Smooth muscle cell (in vitro differentiated cells): ENCODE measurements around the gene PRSS27. TPM values are rescaled to one million over a fixed set of nuclear protein-coding genes. Genes with fewer than 3 reads are reported as not detected.
"Not testable (repeated sequence)": the region's sequence is repeated elsewhere in the genome, so short reads cannot be mapped to it uniquely, and the experiment has no call there.

Source experiments
- DNase-seq: peaks from one replicate; lab custom pipeline; 2025; ENCODE audit not compliant: unreplicated experiment; lab: John Stamatoyannopoulos, UW
- H2AFZ ChIP-seq: fragments of 200-600 bp; sonication (generic); 2 replicates; pipeline ENCODE4 v1.6.0; 2016; ENCODE audit warnings: antibody characterized with exemption, low read depth, mild to moderate bottlenecking
- H3F3A ChIP-seq: fragments of 200-600 bp; sonication (generic); 2 replicates; pipeline ENCODE4 v1.6.0; 2017; ENCODE audit warnings: antibody characterized with exemption, low read depth
- H3K27ac ChIP-seq: fragments of 200-600 bp; sonication (generic); 2 replicates; pipeline ENCODE4 v1.5.1; 2016; ENCODE audit warnings: low read depth, mild to moderate bottlenecking
- H3K27me3 ChIP-seq: fragments of 200-600 bp; sonication (generic); 2 replicates; pipeline ENCODE4 v1.6.1; 2016; ENCODE audit warnings: low read depth, mild to moderate bottlenecking
- H3K36me3 ChIP-seq: fragments of 200-600 bp; sonication (generic); 2 replicates; pipeline ENCODE4 v1.5.1; 2016; ENCODE audit warnings: low read depth
- H3K4me1 ChIP-seq: fragments of 200-600 bp; sonication (generic); 2 replicates; pipeline ENCODE4 v1.5.1; 2016; ENCODE audit warnings: low read depth
- H3K4me2 ChIP-seq: fragments of 200-600 bp; sonication (generic); 2 replicates; pipeline ENCODE4 v1.6.0; 2016; ENCODE audit warnings: mild to moderate bottlenecking
- H3K4me3 ChIP-seq: fragments of 200-600 bp; sonication (generic); 2 replicates; pipeline ENCODE4 v1.5.1; 2016; ENCODE audit warnings: mild to moderate bottlenecking
- H3K79me2 ChIP-seq: fragments of 200-600 bp; sonication (generic); 2 replicates; pipeline ENCODE4 v1.6.0; 2016; ENCODE audit warnings: low read depth, mild to moderate bottlenecking
- H3K9ac ChIP-seq: fragments of 200-600 bp; sonication (generic); 2 replicates; pipeline ENCODE4 v1.6.0; 2016; ENCODE audit warnings: low read depth
- H3K9me3 ChIP-seq: fragments of 200-600 bp; sonication (generic); replicated peaks from 2 replicates; pipeline ENCODE4 v1.5.1; 2016; ENCODE audit warnings: low read depth
- H4K20me1 ChIP-seq: fragments of 200-600 bp; sonication (generic); 2 replicates; pipeline ENCODE4 v1.6.0; 2016; ENCODE audit warnings: low read depth
- WGBS: methylation state at CpG from one replicate; pipeline ENCODE4 v1.1.7; 2016; ENCODE audit warnings: low lambda C conversion rate; 5-methylcytosine and 5-hydroxymethylcytosine counted together
- polyA plus RNA-seq: library from polyadenylated mRNA; unstranded; fragments of >200 nt; fragmentation: Nextera tagmentation; extraction: Ambion mirVana; gene quantifications from 2 replicates; pipeline ENCODE4 v1.2.1, GENCODE V29; 2016
- total RNA-seq: library from RNA; depleted of rRNA; stranded (reverse); fragments of >200 nt; gene quantifications from 2 replicates; pipeline ENCODE4 v1.2.3, GENCODE V29; 2014
- TF ChIP-seq, protein P1 (sequence below): fragments of 200-600 bp; sonication (generic); IDR thresholded peaks from 2 replicates; pipeline ENCODE4 v1.5.1; 2017; ENCODE audit warnings: borderline replicate concordance, mild to moderate bottlenecking, antibody characterized with exemption; ENCODE audit not compliant: insufficient read depth, poor library complexity, severe bottlenecking

Gene PRSS27
- total and polyA plus RNA-seq, 2 experiments from 2014 or later: 0.63 to 3.3 TPM

DNA sequence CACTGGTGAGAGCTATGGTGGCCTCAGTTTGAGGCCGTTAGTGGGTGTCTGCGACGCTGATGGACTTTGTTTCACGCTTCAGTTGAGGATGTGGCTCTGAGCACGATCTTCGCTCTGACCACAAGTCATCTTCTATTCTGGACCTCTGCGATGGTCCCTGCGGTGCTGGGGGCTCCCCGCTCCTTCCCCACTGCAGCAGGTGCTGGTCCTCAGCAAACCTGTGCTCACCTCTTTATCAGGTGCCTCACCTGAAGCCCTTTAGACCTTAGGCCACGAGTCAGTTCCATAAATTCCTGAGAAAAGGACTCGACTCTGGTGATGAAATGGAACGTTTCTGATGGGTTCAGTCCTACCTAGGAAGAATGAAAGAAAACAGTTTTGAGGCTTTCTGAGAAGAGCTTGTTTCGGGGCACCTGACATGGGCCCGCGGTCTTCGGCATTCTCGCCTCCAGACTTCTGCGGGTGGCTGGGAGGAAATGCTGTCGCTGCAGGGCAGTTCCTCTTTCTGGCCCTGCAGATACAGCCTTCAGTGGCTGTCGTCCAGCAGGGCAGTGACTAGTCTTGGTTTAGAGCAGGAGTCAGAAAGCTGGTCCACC, 33.0 kb downstream of the PRSS27 start:
- TF ChIP-seq, protein P1, sequence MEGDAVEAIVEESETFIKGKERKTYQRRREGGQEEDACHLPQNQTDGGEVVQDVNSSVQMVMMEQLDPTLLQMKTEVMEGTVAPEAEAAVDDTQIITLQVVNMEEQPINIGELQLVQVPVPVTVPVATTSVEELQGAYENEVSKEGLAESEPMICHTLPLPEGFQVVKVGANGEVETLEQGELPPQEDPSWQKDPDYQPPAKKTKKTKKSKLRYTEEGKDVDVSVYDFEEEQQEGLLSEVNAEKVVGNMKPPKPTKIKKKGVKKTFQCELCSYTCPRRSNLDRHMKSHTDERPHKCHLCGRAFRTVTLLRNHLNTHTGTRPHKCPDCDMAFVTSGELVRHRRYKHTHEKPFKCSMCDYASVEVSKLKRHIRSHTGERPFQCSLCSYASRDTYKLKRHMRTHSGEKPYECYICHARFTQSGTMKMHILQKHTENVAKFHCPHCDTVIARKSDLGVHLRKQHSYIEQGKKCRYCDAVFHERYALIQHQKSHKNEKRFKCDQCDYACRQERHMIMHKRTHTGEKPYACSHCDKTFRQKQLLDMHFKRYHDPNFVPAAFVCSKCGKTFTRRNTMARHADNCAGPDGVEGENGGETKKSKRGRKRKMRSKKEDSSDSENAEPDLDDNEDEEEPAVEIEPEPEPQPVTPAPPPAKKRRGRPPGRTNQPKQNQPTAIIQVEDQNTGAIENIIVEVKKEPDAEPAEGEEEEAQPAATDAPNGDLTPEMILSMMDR: no peak
- no peak overlapping the region for H3K4me2 ChIP-seq
- H4K20me1 ChIP-seq: peaks cover 54% of the 10 kb centered on the region
- no peak overlapping the region for H3K27ac ChIP-seq
- peaks cover 52% of the 10 kb centered on the region for H3K79me2 ChIP-seq
- H3F3A ChIP-seq: no peaks in the 10 kb centered on the region
- no peaks in the 10 kb centered on the region for H3K4me1 ChIP-seq
- no peak overlapping the region for H3K9ac ChIP-seq
- DNase-seq: no peak
- 94% methylated on average over 17 of the region's 20 CpGs for WGBS
- no peak overlapping the region for H2AFZ ChIP-seq
- H3K4me3 ChIP-seq: no peak overlapping the region
- no peaks in the 10 kb centered on the region for H3K27me3 ChIP-seq
- no peaks in the 10 kb centered on the region for H3K36me3 ChIP-seq
- H3K9me3 ChIP-seq: no peaks in the 10 kb centered on the region

DNA sequence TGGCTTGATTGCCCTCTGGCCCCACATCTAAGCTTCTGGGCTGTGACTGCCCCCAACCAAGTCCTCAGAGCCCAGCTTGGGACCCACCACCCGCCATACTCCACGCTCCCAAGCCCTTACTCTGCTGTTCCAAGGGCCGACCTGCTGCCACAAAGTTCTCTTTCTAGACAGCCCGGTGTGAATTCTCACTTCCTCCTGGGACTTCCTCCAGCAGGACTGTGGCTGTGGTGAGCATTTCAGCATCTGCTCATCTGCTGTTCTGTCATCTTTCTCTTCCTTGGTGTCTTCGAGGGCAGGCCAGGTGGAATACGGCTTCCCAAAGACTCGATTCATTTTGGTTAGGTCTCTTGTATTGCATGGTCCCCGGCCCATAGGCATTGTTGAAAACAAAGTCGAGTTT, 33.9 kb downstream of the PRSS27 start:
- WGBS: no CpG with 5 or more reads among the region's 9 CpGs
- peaks cover 52% of the 10 kb centered on the region for H3K79me2 ChIP-seq
- DNase-seq: not testable (repeated sequence)

DNA sequence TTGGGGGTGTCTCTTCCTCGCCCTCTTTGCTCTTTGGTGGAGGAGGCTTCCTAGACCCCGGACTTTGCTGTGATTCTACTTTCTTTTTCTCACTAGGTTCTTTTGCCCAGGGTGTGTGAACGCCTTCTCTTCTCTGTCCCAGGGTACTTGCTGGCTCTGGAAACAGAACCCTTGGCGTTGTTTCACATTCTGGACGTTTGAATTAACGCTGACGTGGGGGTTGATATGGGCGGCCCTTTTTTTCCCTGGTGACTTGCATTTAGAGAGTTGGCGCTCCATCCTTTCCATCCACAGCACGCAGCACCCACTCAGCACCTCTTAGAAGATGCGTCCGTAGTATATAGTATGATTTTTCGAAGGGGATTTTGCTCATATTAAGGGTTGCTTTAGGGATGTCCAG, 37.0 kb downstream of the PRSS27 start:
- not testable (repeated sequence) for H3F3A ChIP-seq, H3K27me3 ChIP-seq, DNase-seq, H3K9me3 ChIP-seq, H3K36me3 ChIP-seq, H3K4me1 ChIP-seq, H2AFZ ChIP-seq
- H3K4me2 ChIP-seq: peak overlapping the region; percentile 100
- WGBS: 16% methylated on average over 13 of the region's 13 CpGs
- H3K9ac ChIP-seq: peak overlapping the region; percentile 95
- peak overlapping the region; percentile 99 for H3K4me3 ChIP-seq
- peaks cover 27% of the 10 kb centered on the region for H4K20me1 ChIP-seq
- H3K27ac ChIP-seq: peak overlapping the region; percentile 82
- peaks cover 47% of the 10 kb centered on the region for H3K79me2 ChIP-seq

More for the DNA sequence above, 33.9 kb downstream of the PRSS27 start:
- H3K36me3 ChIP-seq, H3K9me3 ChIP-seq, H3K4me2 ChIP-seq, H3K9ac ChIP-seq, H3K27me3 ChIP-seq, H2AFZ ChIP-seq, H3K4me1 ChIP-seq, H3K27ac ChIP-seq, H3F3A ChIP-seq, H3K4me3 ChIP-seq: not testable (repeated sequence)
- H4K20me1 ChIP-seq: peaks cover 45% of the 10 kb centered on the region

DNA sequence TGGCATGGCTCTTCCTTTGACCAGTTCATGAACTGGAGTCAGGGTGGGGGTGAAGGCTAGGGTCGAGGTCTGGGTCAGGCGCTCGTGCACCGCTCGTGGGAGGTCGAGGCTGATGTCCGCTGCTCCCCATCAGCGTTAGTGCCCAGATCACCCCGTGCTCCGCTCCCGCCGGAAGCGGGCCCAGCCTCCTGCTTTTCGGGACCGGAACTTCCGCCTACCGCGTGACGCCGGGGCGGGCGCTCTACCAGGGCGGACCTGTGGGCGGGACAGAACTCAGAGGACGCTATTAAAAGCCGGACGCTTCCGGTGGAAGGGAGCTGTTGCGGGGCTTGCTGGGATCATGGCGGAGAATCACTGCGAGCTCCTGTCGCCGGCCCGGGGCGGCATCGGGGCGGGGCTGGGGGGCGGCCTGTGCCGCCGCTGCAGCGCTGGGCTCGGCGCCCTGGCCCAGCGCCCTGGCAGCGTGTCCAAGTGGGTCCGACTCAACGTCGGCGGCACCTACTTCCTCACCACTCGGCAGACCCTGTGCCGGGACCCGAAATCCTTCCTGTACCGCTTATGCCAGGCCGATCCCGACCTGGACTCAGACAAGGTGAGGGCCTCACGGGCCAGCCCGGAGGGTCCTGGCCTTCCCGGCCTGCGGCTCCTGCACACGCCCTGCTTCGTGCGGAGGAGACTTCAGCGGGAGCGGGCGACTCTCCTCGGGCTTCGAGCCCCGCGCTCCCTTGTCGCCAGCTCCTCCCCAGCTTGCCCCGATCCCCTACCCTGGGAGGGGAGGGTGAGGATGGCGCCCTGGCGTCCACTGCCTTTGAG, 37.6 kb downstream of the PRSS27 start, which contains the start of gene KCTD5:
Gene KCTD5 (plus strand): TSS at position 315 of the 813 bp plus-strand sequence. CDS start 26 bp downstream, at position 341.
- Histone ChIP-seq H4K20me1 (peaks cover 21% of the 10 kb centered on the region), H3K27me3 (no peaks in the 10 kb centered on the region), H3K36me3 (no peaks in the 10 kb centered on the region), H3K27ac (peak within 1 kb of the TSS; percentile 82), H3K79me2 (peaks cover 40% of the 10 kb centered on the region), H3F3A (no peaks in the 10 kb centered on the region), H3K4me1 (peaks cover 7% of the 10 kb centered on the region), H3K4me2 (peak within 1 kb of the TSS; percentile 100), H3K9me3 (no peaks in the 10 kb centered on the region), H3K9ac (peak within 1 kb of the TSS; percentile 95), H2AFZ (peak within 1 kb of the TSS; percentile 97), H3K4me3 (peak within 1 kb of the TSS; percentile 99)
- peak; percentile 84 for DNase-seq
- TF ChIP-seq, protein P1: no peak
- WGBS: under 1% methylated on average over 57 of the region's 73 CpGs

DNA sequence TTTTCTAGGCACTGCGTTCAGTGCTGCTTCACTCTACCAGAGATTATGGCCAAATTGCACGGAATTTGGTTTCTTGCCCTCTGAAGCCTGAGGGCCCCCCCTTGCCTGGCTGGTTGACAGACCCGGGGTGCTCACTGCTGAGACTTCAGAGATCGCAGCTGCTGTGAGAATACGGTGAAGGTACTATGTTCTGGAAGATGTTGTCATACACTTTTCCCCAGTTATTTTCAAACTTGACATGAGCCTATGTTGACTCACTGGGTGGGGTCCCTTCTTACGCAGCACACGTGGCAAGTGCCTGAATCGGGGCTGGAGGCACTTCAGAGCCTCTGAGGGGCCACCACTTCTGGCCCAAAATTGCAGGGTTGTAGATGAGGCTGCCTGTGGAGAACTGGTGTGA, 39.7 kb downstream of the PRSS27 start:
- H3F3A ChIP-seq: not testable (repeated sequence)

DNA sequence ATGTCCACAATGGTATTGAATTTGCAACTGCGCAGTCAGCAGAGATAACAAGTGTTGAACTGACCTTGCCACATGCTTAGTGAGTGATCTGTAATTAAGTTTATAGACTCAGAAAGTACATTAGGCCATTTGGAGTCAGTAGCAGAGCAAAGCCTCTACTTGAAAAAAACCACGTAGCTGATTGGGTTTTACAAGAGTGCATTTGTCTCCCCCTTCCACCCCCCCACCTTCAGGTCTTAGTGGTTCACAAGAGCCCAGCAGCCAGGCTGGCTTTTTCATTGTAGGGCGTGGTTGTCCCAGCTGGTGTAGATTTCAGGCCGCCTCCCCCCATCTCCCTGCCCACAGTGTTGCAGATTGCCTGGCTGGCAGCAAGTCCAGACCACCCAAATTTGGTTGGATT, 40.1 kb downstream of the PRSS27 start:
- H2AFZ ChIP-seq, DNase-seq, H3F3A ChIP-seq, H3K27me3 ChIP-seq, H3K9ac ChIP-seq, H3K36me3 ChIP-seq, H3K4me3 ChIP-seq, H3K4me2 ChIP-seq, H3K4me1 ChIP-seq, H3K9me3 ChIP-seq: not testable (repeated sequence)
- H3K79me2 ChIP-seq: peaks cover 33% of the 10 kb centered on the region
- H3K27ac ChIP-seq: peak overlapping the region; percentile 67
- WGBS: 77% methylated on average over 4 of the region's 4 CpGs
- peaks cover 14% of the 10 kb centered on the region for H4K20me1 ChIP-seq

More for the DNA sequence above, 39.7 kb downstream of the PRSS27 start:
- H3K4me2 ChIP-seq, H3K36me3 ChIP-seq, H2AFZ ChIP-seq, H3K9me3 ChIP-seq, H3K4me1 ChIP-seq, H3K4me3 ChIP-seq, DNase-seq, H3K9ac ChIP-seq, H3K27me3 ChIP-seq: not testable (repeated sequence)
- Histone ChIP-seq H3K79me2 (peaks cover 33% of the 10 kb centered on the region), H4K20me1 (peaks cover 14% of the 10 kb centered on the region), H3K27ac (peak overlapping the region; percentile 67)
- WGBS: 95% methylated on average over 8 of the region's 8 CpGs
